Myocyte (in vitro differentiated cells): ENCODE measurements around the gene CKAP2L. TPM values are rescaled to one million over a fixed set of nuclear protein-coding genes. Genes with fewer than 3 reads are reported as not detected.

Source experiments
- DNase-seq: peaks from one replicate; pipeline ENCODE4 v3.0.0-alpha.2; 2012; ENCODE audit warnings: low read depth
- polyA plus RNA-seq: library from polyadenylated mRNA; unstranded; fragments of >200 nt; gene quantifications from one replicate; pipeline ENCODE4 v1.2.1, GENCODE V29; 2012; ENCODE audit warnings: missing spikeins
- total RNA-seq: library from RNA; depleted of rRNA; stranded (reverse); fragments of >200 nt; gene quantifications from 2 replicates; pipeline ENCODE4 v1.2.3, GENCODE V29; 2014

Gene CKAP2L, protein sequence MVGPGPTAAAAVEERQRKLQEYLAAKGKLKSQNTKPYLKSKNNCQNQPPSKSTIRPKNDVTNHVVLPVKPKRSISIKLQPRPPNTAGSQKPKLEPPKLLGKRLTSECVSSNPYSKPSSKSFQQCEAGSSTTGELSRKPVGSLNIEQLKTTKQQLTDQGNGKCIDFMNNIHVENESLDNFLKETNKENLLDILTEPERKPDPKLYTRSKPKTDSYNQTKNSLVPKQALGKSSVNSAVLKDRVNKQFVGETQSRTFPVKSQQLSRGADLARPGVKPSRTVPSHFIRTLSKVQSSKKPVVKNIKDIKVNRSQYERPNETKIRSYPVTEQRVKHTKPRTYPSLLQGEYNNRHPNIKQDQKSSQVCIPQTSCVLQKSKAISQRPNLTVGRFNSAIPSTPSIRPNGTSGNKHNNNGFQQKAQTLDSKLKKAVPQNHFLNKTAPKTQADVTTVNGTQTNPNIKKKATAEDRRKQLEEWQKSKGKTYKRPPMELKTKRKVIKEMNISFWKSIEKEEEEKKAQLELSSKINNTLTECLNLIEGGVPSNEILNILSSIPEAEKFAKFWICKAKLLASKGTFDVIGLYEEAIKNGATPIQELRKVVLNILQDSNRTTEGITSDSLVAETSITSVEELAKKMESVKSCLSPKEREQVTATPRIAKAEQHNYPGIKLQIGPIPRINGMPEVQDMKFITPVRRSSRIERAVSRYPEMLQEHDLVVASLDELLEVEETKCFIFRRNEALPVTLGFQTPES
- 0.05 and 2.0 TPM in 2 replicates for total RNA-seq
- polyA plus RNA-seq: 0.08 TPM

DNA sequence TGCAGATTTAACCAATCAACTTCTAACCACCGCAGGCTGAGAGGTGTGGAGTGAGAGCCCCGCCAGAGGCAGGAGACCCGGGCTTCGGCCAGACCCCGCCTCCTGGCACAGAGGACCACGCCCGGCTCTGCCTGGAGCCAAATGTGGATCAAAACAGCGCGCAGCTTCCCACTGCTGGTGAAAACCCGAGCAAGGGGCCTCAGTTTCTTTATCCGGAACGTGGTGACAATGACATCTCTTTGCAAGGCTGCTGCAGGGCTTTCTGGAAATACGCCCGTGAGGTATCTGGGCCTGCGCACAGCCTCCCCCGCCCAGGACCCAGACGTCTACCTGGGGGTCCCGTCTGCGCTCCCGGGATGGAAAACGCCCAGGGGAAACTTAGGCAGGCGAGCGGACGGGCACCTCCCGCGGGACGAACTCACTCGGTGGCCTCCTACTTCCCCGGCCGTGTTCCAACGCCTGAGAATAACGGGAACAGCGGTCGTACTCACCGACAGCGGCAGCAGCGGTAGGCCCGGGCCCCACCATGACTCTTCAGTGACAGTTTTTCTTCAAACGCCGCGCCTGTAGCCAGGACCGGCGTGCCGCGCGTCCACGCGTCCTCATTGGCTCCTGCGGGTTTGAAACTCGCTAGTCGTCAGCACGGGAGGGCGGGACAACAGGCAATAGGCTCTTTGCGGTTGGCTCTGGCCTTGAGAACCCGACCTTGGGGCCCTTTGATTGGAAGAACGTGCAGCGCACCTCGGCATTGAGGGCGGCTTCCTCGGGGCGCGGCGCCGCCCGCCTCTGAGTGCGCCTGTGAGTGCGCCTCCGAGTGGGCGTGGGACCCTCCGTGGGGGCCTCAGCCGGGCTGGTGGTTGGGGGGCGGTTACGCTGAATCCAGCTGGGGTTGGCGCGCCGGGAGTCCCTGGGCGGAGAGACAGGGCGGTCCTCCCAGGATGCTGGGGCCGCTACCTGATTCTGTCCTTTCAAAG is at the start of gene CKAP2L:
CKAP2L (minus strand) TSS at position 539 of the 974 bp plus-strand sequence; CDS start at position 528, 11 bp downstream.
- DNase-seq: peak; percentile 99

DNA sequence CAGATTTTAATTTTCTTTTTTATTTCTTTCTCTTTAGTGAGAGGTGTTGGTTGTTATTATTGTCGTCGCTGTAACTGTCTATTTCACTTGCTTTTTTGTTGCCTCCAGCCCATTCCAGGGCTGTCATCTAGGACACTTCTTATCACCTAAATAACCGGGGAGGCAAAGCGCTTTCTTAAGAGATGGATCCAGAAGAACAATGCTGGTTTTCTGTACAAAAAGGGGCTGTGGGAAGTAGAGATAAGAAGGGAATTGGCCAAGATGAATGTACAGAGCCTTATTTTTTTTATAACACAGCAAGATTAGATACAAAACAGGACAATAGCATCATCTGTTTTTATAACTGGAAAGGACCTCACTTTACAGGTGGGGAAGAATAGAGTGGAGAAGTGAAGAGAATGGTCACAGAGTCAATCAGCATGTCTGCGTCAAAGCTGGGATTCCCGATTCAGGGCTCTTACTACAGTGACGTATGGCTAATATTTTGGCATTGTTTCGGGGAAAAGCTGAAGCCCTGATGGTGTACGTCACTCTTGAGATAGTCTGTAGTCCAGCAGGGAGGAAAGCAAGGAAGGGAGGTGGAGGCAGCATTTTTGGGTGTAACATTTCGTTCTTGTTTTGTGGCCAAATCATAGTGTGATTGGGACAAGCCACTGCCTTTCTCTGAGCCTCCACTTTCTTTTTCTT is 49.0 kb upstream of the CKAP2L start:
- DNase-seq: no peak

- no peak for DNase-seq
Observed at GRCh38 chr2:112812318-112813267, 48.2 kb upstream of the CKAP2L start.

DNA sequence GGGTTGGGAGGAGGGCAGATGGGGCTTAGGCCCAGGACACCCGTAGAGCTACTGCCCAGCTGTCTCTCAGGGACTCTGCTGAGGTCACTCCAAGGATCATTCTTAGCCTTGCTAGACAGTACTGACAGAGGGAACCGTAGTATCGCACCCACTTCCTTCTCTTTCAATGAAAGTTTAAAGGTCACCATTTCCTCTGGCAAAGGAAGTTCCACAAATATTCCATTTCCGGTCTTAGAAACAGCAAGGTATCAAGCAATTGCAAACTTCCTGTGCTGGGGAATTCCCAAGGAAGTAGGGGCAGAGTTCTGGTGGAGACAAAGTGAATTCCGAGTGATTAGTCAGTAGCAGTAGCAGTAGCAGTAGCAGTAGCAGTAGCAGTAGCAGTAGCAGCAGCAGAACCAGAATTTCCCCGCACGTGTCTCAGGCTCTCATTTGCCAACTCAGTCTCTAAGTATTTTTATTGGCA is 47.5 kb upstream of the CKAP2L start:
- DNase-seq: no peak

DNA sequence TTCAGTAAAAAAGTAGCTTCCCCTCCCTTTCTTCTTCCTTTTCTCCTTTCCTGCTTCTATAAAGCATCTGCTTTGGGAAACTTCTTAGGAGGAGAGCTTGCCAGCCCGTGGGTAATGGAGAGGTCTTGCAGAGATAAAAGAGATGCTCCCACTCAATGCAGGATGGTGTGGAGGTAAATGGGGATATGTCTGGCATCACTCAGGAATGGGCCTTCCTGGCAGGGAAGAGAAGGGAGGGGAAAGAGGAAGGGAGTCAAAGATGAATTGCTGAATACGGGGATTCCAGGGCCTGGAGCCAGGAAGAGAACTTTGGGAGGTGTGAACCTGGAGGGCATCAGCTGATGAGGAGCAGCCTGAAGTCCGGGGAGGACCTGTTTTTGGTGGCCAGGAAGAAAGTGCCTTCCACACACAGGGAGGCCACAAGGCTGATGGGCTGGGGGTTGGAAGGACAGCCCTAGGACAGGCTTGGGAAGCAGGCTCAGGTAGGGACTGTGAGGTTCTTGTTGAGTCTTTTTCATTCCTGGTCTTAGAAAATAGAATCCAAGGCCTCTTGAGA is 46.9 kb upstream of the CKAP2L start:
- no peak for DNase-seq

GRCh38 chr2:112809112-112809511 is 44.7 kb upstream of the CKAP2L start:
- DNase-seq: no peak

- no peak for DNase-seq
Observed at GRCh38 chr2:112807233-112807807, 42.9 kb upstream of the CKAP2L start.

GRCh38 chr2:112805542-112805941 is 41.1 kb upstream of the CKAP2L start:
- DNase-seq: no peak

DNA sequence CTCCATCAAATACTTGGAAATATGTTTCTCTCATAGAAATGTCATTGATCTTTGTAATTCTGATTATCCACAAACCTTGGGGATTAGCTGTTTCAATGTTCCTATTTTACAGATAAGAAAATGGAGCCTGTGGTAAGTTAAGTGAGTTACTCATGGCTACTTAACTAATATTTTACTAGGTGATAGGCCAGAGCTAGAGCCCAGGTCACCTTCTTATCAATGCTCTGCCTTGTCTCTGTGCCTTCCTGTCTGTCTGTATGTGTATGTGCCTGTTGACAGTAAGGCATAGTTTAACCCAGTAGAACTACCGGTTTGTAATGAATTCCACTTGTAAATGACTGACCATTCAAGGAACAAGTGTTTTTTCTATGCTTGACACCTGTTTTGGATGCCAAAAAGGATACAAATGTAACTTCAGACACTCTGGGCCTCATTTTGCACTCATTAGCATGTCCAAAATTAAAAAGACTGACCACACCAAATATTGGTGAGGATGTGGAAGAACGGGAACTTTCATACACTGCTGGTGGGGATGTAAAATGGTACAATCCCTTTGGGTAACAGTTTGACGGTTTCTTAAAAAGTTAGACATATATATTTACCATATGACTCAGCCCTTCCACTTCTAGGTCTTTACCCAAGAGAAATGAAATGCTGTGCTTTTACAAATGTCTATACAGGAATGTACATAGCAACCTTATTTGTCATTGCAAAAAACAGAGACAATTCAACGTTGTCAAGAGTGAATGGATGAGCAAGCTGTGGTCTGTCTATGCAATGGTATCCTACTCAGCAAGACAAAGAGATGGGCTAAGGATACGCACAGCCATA is 39.5 kb upstream of the CKAP2L start:
- no peak for DNase-seq

DNA sequence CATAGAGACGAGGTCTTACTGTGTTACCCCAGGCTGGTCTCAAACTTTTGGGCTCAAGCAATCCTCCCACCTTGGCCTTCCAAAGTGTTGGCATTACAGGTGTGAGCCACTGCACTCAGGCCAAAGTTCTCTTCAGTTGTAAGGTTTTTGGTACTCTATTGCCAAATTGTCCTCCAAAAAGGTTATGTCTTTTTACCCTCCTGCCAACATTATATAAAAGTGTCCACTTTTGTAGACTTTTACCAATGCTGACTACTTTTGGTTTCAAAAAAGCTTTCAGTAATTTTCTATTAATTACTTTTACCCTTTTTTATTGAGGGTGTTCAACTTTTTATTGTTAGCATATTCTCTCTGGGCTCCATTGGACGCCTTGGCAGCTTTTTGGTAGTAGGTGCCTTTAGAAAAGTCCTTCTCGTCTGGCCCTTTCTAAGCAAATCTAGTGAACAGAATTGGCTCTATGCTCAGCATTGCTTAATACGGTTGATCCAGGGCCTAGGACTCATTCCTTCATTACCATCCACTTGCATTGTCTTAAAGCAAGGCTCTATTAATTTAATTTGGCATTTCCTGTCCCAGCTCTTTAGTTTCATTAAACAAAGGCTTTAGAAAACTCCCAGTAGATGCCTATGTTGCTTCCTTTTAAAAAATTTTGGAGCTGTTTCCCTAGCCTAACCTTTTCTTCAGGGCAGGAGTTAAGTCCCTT is 36.6 kb upstream of the CKAP2L start:
- DNase-seq: no peak

GRCh38 chr2:112798979-112799975 is 34.9 kb upstream of the CKAP2L start:
- DNase-seq: no peak

DNA sequence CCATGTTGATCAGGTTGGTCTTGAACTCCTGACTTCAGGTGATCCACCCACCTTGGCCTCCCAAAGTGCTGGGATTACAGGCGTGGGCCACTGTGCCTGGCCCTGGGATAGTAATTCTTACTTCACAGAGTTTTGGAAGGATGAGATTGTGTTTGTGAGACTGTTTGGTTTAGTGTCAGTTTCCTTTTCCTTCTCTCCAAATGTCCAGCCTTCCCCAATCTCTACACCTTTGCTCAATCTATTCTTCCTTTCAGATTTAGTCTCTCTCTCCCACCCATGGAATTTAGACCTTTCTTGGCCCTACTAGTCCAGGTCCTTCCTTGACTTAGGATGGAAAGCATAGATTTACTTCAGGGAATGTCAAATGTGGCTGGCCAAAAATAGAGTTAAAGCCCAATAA is 32.1 kb upstream of the CKAP2L start:
- DNase-seq: no peak

GRCh38 chr2:112795774-112796173 is 31.4 kb upstream of the CKAP2L start:
- no peak for DNase-seq

DNA sequence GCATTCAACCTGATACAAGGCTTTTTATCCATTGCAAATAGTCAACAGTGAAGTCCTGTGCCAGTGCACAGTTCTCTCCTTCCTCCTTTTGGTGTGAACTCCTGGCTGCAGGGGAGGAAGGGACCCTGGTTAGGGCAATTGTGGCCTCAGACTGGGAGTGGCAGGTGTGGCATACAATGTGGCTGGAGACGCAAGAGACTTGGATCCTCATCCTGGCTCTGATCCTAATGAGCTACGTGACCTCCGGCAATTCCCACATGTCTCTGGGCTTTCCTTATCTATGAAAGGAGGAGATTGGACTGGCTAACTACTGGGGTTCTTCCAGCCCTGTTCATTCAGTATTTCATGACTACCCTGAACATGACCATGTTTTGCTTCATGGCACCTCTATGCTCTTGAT is 30.4 kb upstream of the CKAP2L start:
- no peak for DNase-seq

DNA sequence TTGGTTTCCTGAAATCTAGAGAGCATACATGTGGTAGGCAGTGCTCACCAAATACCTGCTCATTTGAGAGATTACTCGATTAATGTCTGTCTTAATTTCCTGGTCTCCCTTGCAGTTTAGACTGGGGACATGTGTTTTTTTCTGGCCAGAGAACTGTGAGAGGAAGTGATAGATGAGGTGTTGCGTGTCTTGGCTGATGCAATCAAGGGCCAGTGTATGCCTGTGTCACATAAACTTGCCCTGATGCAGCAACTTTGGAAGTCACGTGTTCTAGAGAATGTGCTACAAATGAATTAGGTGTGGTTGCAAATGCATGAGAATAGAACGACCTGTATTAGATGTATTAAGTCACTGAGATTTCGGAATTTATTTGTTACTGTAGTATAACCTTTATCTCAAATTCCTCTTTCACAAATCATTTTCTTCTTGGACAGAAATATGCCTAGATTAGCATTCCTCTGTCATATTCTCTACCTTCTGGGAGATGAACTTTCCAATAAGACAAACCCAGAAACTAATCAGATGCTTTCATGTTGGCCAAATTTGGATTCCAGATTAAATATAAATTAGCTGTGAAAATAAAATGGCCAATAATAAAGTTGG is 29.8 kb upstream of the CKAP2L start:
- DNase-seq: no peak
